Caco-2 (cell line): ENCODE data around the gene ATAD3C. TPM values are rescaled to one million over a fixed set of nuclear protein-coding genes. Genes with fewer than 3 reads are reported as not detected.

Source experiments
- BruUV-seq: library from RNA; stranded (reverse); fragments of 400-500 nt; replicated peaks from 2 replicates; lab custom pipeline; 2021; lab: Mats Ljungman, UMichigan
- CTCF ChIA-PET: fragments of 300-600 bp; sonication (Branson Sonifier 250); formaldehyde crosslinking; loops from one replicate; lab custom pipeline; 2022; ENCODE audit warnings: antibody characterized with exemption; lab: Charles Lee
- POLR2A ChIA-PET: fragments of 300-600 bp; sonication (Branson Sonifier 250); formaldehyde crosslinking; loops from one replicate; lab custom pipeline; 2022; ENCODE audit warnings: antibody characterized with exemption; lab: Charles Lee
- DNase-seq, 2 experiments: peaks; one replicate each; pipeline versions ENCODE4 v3.0.0 to v3.0.0-alpha.2; 2020 to 2022
- H3K27me3 ChIP-seq: replicated peaks from 2 replicates; pipeline ENCODE4 v1.6.0; 2011; ENCODE audit warnings: low read length; ENCODE audit not compliant: control insufficient read depth, insufficient read depth
- H3K36me3 ChIP-seq: 2 replicates; pipeline ENCODE4 v1.5.1; 2011; ENCODE audit warnings: low read length; ENCODE audit not compliant: control insufficient read depth, insufficient read depth
- H3K4me1 ChIP-seq: fragments of 250-450 bp; sonication (Bioruptor Pico); 2 replicates; pipeline ENCODE4 v1.5.1; 2020; ENCODE audit warnings: mild to moderate bottlenecking
- H3K4me3 ChIP-seq: 2 replicates; pipeline ENCODE4 v1.5.1; 2011; ENCODE audit warnings: low read depth, mild to moderate bottlenecking, control low read depth, low read length
- H3K9me3 ChIP-seq: fragments of 250-450 bp; sonication (Bioruptor Pico); 2 replicates; pipeline ENCODE4 v1.5.1; 2020; ENCODE audit warnings: mild to moderate bottlenecking, moderate library complexity
- H3K27ac Mint-ChIP-seq: one replicate; pipeline ENCODE4 v1.8.0; 2022; ENCODE audit warnings: mixed read lengths; ENCODE audit not compliant: unreplicated experiment
- H3K27me3 Mint-ChIP-seq: one replicate; pipeline ENCODE4 v1.8.0; 2022; ENCODE audit warnings: mixed read lengths; ENCODE audit not compliant: insufficient read depth, unreplicated experiment
- H3K36me3 Mint-ChIP-seq: one replicate; pipeline ENCODE4 v1.8.0; 2022; ENCODE audit warnings: mild to moderate bottlenecking, mixed read lengths; ENCODE audit not compliant: insufficient read depth, unreplicated experiment
- H3K4me1 Mint-ChIP-seq: one replicate; pipeline ENCODE4 v1.8.0; 2022; ENCODE audit warnings: low read depth, mixed read lengths; ENCODE audit not compliant: unreplicated experiment
- H3K4me3 Mint-ChIP-seq: one replicate; pipeline ENCODE4 v1.8.0; 2022; ENCODE audit warnings: mild to moderate bottlenecking, moderate library complexity, mixed read lengths; ENCODE audit not compliant: unreplicated experiment
- H3K9me3 Mint-ChIP-seq: one replicate; pipeline ENCODE4 v1.8.0; 2022; ENCODE audit warnings: mixed read lengths; ENCODE audit not compliant: unreplicated experiment
- intact Hi-C: fragments of 100-400 bp; cut with micrococcal nuclease; formaldehyde crosslinking; loops from one replicate; pipeline ENCODE4 v1.10.0; 2022; ENCODE audit not compliant: unreplicated experiment
- total RNA-seq: library from RNA; stranded (reverse); gene quantifications from 2 replicates; pipeline ENCODE4 v1.2.3, GENCODE V29; 2022
- TF ChIP-seq, protein P1 (sequence below), 2 experiments: fragments of 200-600 bp in 1 of 2; IDR thresholded peaks; 1 replicate in 1 of 2; 2 replicates in 1 of 2; pipeline versions ENCODE4 v1.5.1 to v1.8.0; 2011 to 2022; ENCODE audit warnings: antibody characterized with exemption in 1 of 2, control low read depth in 1 of 2, inconsistent platforms in 1 of 2, low read depth in 1 of 2, low read length in 1 of 2, mild to moderate bottlenecking in 1 of 2, moderate library complexity in 1 of 2; ENCODE audit not compliant: insufficient read depth in 1 of 2, severe bottlenecking in 1 of 2, unreplicated experiment in 1 of 2

Gene ATAD3C
- total RNA-seq, 1 experiment from 2014 or later, result 0.95 TPM

- no peak for DNase-seq
- CTCF ChIA-PET, result no interaction called here
- H3K27me3 Mint-ChIP-seq, result no peaks in the 10 kb centered on the region
- Histone ChIP-seq H3K36me3 (no peaks in the 10 kb centered on the region), H3K4me1 (peaks cover 25% of the 10 kb centered on the region), H3K4me3 (no peak overlapping the region), H3K27me3 (no peaks in the 10 kb centered on the region), H3K9me3 (no peaks in the 10 kb centered on the region)
- BruUV-seq, result no TSS peak
- no peaks in the 10 kb centered on the region for H3K4me1 Mint-ChIP-seq
- POLR2A ChIA-PET, result no interaction called here
- no peak overlapping the region for H3K27ac Mint-ChIP-seq
- TF ChIP-seq, protein P1, sequence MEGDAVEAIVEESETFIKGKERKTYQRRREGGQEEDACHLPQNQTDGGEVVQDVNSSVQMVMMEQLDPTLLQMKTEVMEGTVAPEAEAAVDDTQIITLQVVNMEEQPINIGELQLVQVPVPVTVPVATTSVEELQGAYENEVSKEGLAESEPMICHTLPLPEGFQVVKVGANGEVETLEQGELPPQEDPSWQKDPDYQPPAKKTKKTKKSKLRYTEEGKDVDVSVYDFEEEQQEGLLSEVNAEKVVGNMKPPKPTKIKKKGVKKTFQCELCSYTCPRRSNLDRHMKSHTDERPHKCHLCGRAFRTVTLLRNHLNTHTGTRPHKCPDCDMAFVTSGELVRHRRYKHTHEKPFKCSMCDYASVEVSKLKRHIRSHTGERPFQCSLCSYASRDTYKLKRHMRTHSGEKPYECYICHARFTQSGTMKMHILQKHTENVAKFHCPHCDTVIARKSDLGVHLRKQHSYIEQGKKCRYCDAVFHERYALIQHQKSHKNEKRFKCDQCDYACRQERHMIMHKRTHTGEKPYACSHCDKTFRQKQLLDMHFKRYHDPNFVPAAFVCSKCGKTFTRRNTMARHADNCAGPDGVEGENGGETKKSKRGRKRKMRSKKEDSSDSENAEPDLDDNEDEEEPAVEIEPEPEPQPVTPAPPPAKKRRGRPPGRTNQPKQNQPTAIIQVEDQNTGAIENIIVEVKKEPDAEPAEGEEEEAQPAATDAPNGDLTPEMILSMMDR (IDR thresholded peaks at IDR 0.05; ENCODE audit: insufficient read depth in 1 of 2, low read depth in 1 of 2, low read length in 1 of 2, severe bottlenecking in 1 of 2, unreplicated experiment in 1 of 2), result no peak
- peaks cover 17% of the 10 kb centered on the region for H3K36me3 Mint-ChIP-seq
- intact Hi-C loops, result loop anchor here (2.0 kb wide), 1 partner anchor 41 kb away; the partner anchor contains the start of gene CCNL2
- H3K4me3 Mint-ChIP-seq, result no peak overlapping the region
- H3K9me3 Mint-ChIP-seq, result no peaks in the 10 kb centered on the region
Observed at GRCh38 chr1:1439546-1440261, 9.8 kb upstream of the ATAD3C start.

GRCh38 chr1:1440262-1441001, 9.1 kb upstream of the ATAD3C start:
- no peak for DNase-seq
- no peak overlapping the region for H3K4me3 Mint-ChIP-seq
- H3K27me3 Mint-ChIP-seq, result no peaks in the 10 kb centered on the region
- CTCF ChIA-PET, result interaction anchor here (0.8 kb wide), 1 partner anchor 18 kb away, joined by 4 read pairs; no protein-coding TSS in a partner anchor
- peaks cover 18% of the 10 kb centered on the region for H3K4me1 ChIP-seq
- no peak overlapping the region for H3K27ac Mint-ChIP-seq
- intact Hi-C loops, result loop anchor here (2.0 kb wide), 1 partner anchor 42 kb away; the partner anchor contains the start of gene CCNL2
- H3K36me3 ChIP-seq, result no peaks in the 10 kb centered on the region
- no peak overlapping the region for H3K4me3 ChIP-seq
- TSS peak; percentile 31 for BruUV-seq
- H3K9me3 ChIP-seq, result no peaks in the 10 kb centered on the region
- no peaks in the 10 kb centered on the region for H3K4me1 Mint-ChIP-seq
- TF ChIP-seq, protein P1 (IDR thresholded peaks at IDR 0.05; ENCODE audit: insufficient read depth in 1 of 2, low read depth in 1 of 2, low read length in 1 of 2, severe bottlenecking in 1 of 2, unreplicated experiment in 1 of 2), result no peak
- no peaks in the 10 kb centered on the region for H3K27me3 ChIP-seq
- peaks cover 11% of the 10 kb centered on the region for H3K36me3 Mint-ChIP-seq
- H3K9me3 Mint-ChIP-seq, result no peaks in the 10 kb centered on the region
- POLR2A ChIA-PET, result interaction anchor here (0.9 kb wide), 1 partner anchor 41 kb away, joined by 4 read pairs; the partner anchor contains the start of gene CCNL2
